HCT116 (cell line): Measurements from ENCODE around the gene RUBCN. TPM values are rescaled to one million over a fixed set of nuclear protein-coding genes. Genes with fewer than 3 reads are reported as not detected.
A peak's percentile ranks its signal among the peaks of the same experiment; 100 is the strongest.

Source experiments
- ATAC-seq: fragments of 200-7000 bp; cut with Tn5 transposase; 2 replicates; pipeline ENCODE4 v1.9.1; 2020; ENCODE audit warnings: mild to moderate bottlenecking, moderate library complexity
- BruUV-seq: library from RNA; stranded (reverse); fragments of 400-500 nt; replicated peaks from 2 replicates; lab custom pipeline; 2021; lab: Mats Ljungman, UMichigan
- CTCF ChIA-PET: fragments of 300-600 bp; sonication (Branson Sonifier 250); formaldehyde crosslinking; loops from one replicate; lab custom pipeline; 2021; ENCODE audit warnings: antibody characterized with exemption; lab: Charles Lee
- POLR2A ChIA-PET: fragments of 300-600, 350-600 bp; sonication (Branson Sonifier 250); formaldehyde crosslinking; loops from one replicate; lab custom pipeline; 2021; ENCODE audit warnings: antibody characterized with exemption; lab: Charles Lee
- RAD21 ChIA-PET, 2 experiments: fragments of 300-600 bp; sonication (Branson Sonifier 250); formaldehyde crosslinking; loops; one replicate each; lab custom pipeline; 2023; ENCODE audit warnings: low total read pairs in 2 of 2; ENCODE audit not compliant: uncharacterized antibody in 2 of 2, unreplicated experiment in 2 of 2, low non-redundant PET in 1 of 2; lab: Charles Lee
- DNase-seq: peaks from one replicate; pipeline ENCODE4 v3.0.0-alpha.2; 2010; ENCODE audit warnings: low read depth, low spot score
- H2AFZ ChIP-seq: fragments of 200-600 bp; shearing (Covaris generic), sonication (generic); 2 replicates; pipeline ENCODE4 v1.6.1; 2017; ENCODE audit warnings: low read depth, mixed run types, mixed read lengths, antibody characterized with exemption, low read length; ENCODE audit not compliant: poor library complexity, severe bottlenecking
- H3K27ac ChIP-seq: 2 replicates; pipeline ENCODE4 v1.5.1; 2012; ENCODE audit warnings: low read depth, low read length
- H3K27me3 ChIP-seq: fragments of 200-600 bp; sonication (generic); 2 replicates; pipeline ENCODE4 v1.6.1; 2016; ENCODE audit warnings: mixed run types, low read length, mixed read lengths; ENCODE audit not compliant: insufficient read depth
- H3K36me3 ChIP-seq, 2 experiments: fragments of 200-500 bp in 1 of 2; fragments of 200-600 bp in 1 of 2; sonication (Bioruptor generic) in 1 of 2; sonication (generic) in 1 of 2; 2 replicates each; pipeline versions ENCODE4 v1.5.1 to v1.6.1; 2014 to 2016; ENCODE audit warnings: low read length in 2 of 2, inconsistent platforms in 1 of 2, mixed read lengths in 1 of 2, mixed run types in 1 of 2; ENCODE audit not compliant: insufficient read depth in 2 of 2, control insufficient read depth in 1 of 2
- H3K4me1 ChIP-seq, 2 experiments: fragments of 200-600 bp in 1 of 2; sonication (generic) in 1 of 2; 2 replicates each; pipeline versions ENCODE4 v1.5.1 to v1.6.1; 2012 to 2017; ENCODE audit warnings: low read length in 2 of 2, inconsistent platforms in 1 of 2, mild to moderate bottlenecking in 1 of 2, mixed read lengths in 1 of 2, mixed run types in 1 of 2, moderate library complexity in 1 of 2; ENCODE audit not compliant: insufficient read depth in 2 of 2, control insufficient read depth in 1 of 2
- H3K4me2 ChIP-seq: fragments of 200-600 bp; sonication (generic); 2 replicates; pipeline ENCODE4 v1.6.1; 2017; ENCODE audit warnings: mixed run types, low read length, mixed read lengths
- H3K4me3 ChIP-seq, 2 experiments: fragments of 200-600 bp in 1 of 2; sonication (generic) in 1 of 2; replicated peaks in 1 of 2; 2 replicates each; pipeline ENCODE4 v1.5.1; 2011 to 2016; ENCODE audit warnings: low read length in 2 of 2, control low read depth in 1 of 2, low read depth in 1 of 2, mild to moderate bottlenecking in 1 of 2, mixed read lengths in 1 of 2, mixed run types in 1 of 2
- H3K79me2 ChIP-seq: fragments of 200-600 bp; sonication (generic); 2 replicates; pipeline ENCODE4 v1.6.1; 2017; ENCODE audit warnings: mild to moderate bottlenecking, mixed run types, low read length, moderate library complexity, mixed read lengths; ENCODE audit not compliant: insufficient read depth
- H3K9ac ChIP-seq: fragments of 200-600 bp; sonication (generic); 2 replicates; pipeline ENCODE4 v1.6.1; 2016; ENCODE audit warnings: low read length, mixed read lengths
- H3K9me2 ChIP-seq: fragments of 200-600 bp; sonication (generic), shearing (Covaris generic); 2 replicates; pipeline ENCODE4 v1.6.1; 2017; ENCODE audit warnings: mixed run types, mild to moderate bottlenecking, moderate library complexity; ENCODE audit not compliant: insufficient read depth
- H3K9me3 ChIP-seq, 2 experiments: fragments of 200-500 bp in 1 of 2; fragments of 200-600 bp in 1 of 2; sonication (Bioruptor generic) in 1 of 2; sonication (generic) in 1 of 2; 2 replicates each; pipeline ENCODE4 v1.6.1; 2014 to 2017; ENCODE audit warnings: low read length in 2 of 2, mixed read lengths in 2 of 2, inconsistent platforms in 1 of 2, low read depth in 1 of 2, mild to moderate bottlenecking in 1 of 2, mixed run types in 1 of 2, moderate library complexity in 1 of 2; ENCODE audit not compliant: control insufficient read depth in 1 of 2, insufficient read depth in 1 of 2
- H4K20me1 ChIP-seq: fragments of 200-600 bp; sonication (generic), shearing (Covaris generic); 2 replicates; pipeline ENCODE4 v1.6.1; 2017; ENCODE audit warnings: mixed run types, mild to moderate bottlenecking, moderate library complexity; ENCODE audit not compliant: insufficient read depth
- EGR1 ChIP-seq: IDR thresholded peaks from 2 replicates; pipeline ENCODE4 v1.6.1; 2012; ENCODE audit warnings: low read depth
- ELF1 ChIP-seq: IDR thresholded peaks from 2 replicates; pipeline ENCODE4 v1.6.1; 2012; ENCODE audit warnings: low read depth, borderline replicate concordance
- EZH2 ChIP-seq: fragments of 200-600 bp; sonication (generic); IDR thresholded peaks from 2 replicates; pipeline ENCODE4 v1.6.1; 2017; ENCODE audit warnings: antibody characterized with exemption, mixed run types
- RAD21 ChIP-seq: IDR thresholded peaks from 2 replicates; pipeline ENCODE4 v1.6.1; 2012; ENCODE audit warnings: low read depth, mild to moderate bottlenecking
- TCF7L2 ChIP-seq: IDR thresholded peaks from 2 replicates; pipeline ENCODE4 v1.7.0; 2011; ENCODE audit warnings: borderline replicate concordance, inconsistent platforms; ENCODE audit not compliant: insufficient read depth, insufficient read length; ENCODE audit errors: extremely low read depth
- intact Hi-C: fragments of 100-400 bp; cut with micrococcal nuclease; formaldehyde crosslinking; loops from 2 replicates; pipeline ENCODE4 v1.10.0; 2022
- total RNA-seq: library from RNA; stranded (reverse); gene quantifications from one replicate; pipeline ENCODE4 v1.2.1, GENCODE V29; 2021; ENCODE audit not compliant: unreplicated experiment
- TF ChIP-seq, protein P1 (sequence below), 3 experiments: fragments of 200-600 bp in 1 of 3; sonication (generic) in 1 of 3; IDR thresholded peaks in 2 of 3; conservative IDR thresholded peaks in 1 of 3; 2 replicates each; pipeline ENCODE4 v1.5.1; 2012 to 2017; ENCODE audit warnings: low read depth in 2 of 3, low read length in 2 of 3, antibody characterized with exemption in 1 of 3, borderline replicate concordance in 1 of 3, control low read depth in 1 of 3, mild to moderate bottlenecking in 1 of 3, mixed read lengths in 1 of 3, mixed run types in 1 of 3, moderate library complexity in 1 of 3; ENCODE audit not compliant: insufficient read depth in 1 of 3
- TF ChIP-seq, protein P2 (sequence below): IDR thresholded peaks from 2 replicates; pipeline ENCODE4 v1.6.1; 2011; ENCODE audit warnings: mild to moderate bottlenecking, low read length, moderate library complexity; ENCODE audit not compliant: insufficient replicate concordance; ENCODE audit errors: extremely low read depth

Gene RUBCN
- total RNA-seq, 1 experiment from 2014 or later = 21.4 TPM

DNA sequence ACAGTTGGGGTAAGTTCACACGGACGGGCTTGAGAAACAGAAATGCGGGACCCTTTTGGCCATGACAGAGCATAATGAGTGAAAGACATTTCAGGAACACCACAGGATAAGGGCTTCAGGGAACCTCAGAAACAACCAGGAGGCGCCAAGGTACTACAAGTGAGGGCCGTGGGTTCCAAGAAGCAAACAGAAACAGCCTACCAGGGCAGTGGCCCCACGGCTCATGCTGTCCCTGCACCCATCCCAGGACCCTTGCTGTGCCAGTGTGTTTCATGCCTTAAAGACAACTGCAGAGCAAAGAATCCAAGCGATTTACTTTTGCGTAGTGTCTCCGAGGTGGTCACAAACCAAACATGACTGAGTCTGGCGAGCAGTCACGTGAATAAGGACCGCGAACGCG lies 54.0 kb downstream of the RUBCN start:
- Histone ChIP-seq H3K79me2 (no peaks in the 10 kb centered on the region), H3K27me3 (no peaks in the 10 kb centered on the region), H3K4me1 (no peaks in the 10 kb centered on the region), H3K9me2 (no peaks in the 10 kb centered on the region), H3K4me2 (no peak overlapping the region), H3K9me3 (no peaks in the 10 kb centered on the region), H4K20me1 (no peaks in the 10 kb centered on the region), H3K9ac (no peak overlapping the region), H2AFZ (no peak overlapping the region), H3K27ac (no peak overlapping the region), H3K36me3 (peaks cover 9 to 13% of the 10 kb centered on the region in 2 experiments; a peak in 2 of 4 replicates), H3K4me3 (no peak overlapping the region)
- CTCF ChIA-PET = no interaction called here
- POLR2A ChIA-PET = no interaction called here
- intact Hi-C loops = loop anchor here (10.0 kb wide), 1 partner anchor 112 kb away; the partner anchor contains the start of gene LRCH3
- ATAC-seq (no peak), DNase-seq (no peak)
- TF ChIP-seq EZH2 = no peak
- no peak for TF ChIP-seq TCF7L2
- TF ChIP-seq RAD21 = peak; percentile 65
- TF ChIP-seq EGR1 = no peak
- TF ChIP-seq, protein P1, sequence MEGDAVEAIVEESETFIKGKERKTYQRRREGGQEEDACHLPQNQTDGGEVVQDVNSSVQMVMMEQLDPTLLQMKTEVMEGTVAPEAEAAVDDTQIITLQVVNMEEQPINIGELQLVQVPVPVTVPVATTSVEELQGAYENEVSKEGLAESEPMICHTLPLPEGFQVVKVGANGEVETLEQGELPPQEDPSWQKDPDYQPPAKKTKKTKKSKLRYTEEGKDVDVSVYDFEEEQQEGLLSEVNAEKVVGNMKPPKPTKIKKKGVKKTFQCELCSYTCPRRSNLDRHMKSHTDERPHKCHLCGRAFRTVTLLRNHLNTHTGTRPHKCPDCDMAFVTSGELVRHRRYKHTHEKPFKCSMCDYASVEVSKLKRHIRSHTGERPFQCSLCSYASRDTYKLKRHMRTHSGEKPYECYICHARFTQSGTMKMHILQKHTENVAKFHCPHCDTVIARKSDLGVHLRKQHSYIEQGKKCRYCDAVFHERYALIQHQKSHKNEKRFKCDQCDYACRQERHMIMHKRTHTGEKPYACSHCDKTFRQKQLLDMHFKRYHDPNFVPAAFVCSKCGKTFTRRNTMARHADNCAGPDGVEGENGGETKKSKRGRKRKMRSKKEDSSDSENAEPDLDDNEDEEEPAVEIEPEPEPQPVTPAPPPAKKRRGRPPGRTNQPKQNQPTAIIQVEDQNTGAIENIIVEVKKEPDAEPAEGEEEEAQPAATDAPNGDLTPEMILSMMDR (IDR thresholded peaks at IDR 0.05 in 2 of 3, conservative IDR thresholded peaks at IDR 0.05 in 1 of 3; ENCODE audit: borderline replicate concordance in 1 of 3, insufficient read depth in 1 of 3, low read depth in 2 of 3, low read length in 2 of 3) = peak; percentile 2 to 12 (median 8); a peak in 1 of 6 replicates
- no peak for TF ChIP-seq ELF1
- RAD21 ChIA-PET = no interaction called here
- no TSS peak for BruUV-seq

DNA sequence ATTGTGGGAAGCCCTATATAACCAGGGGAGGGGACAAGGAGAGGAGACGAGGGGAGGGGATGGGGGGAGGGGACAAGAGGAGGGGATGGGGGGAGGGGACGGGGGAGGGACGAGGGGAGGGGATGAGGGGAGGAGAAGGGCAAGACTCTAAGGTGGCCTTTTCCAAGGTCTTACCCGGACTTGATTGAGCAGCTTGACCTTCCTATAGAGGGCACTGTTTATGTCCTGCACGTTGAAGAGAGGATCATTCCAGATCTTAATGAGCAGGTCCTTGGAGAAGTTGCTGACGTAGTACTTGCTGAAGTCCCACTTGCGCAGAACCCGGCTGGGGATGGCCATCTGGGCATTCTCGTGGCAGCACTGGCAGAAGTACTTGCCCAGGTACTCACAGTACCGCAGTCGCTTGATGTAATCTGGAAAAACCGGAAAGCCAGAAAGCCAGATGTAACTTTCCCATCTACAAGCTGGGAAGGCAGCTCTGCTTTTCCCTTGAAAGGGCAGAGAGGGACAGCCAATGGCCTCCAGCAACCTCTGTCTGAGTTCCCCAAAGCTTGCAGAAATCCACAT lies 55.7 kb downstream of the RUBCN start:
- ChIA-PET CTCF (no interaction called here), RAD21 (no interaction called here), POLR2A (no interaction called here)
- Histone ChIP-seq H3K9ac (no peak overlapping the region), H3K9me2 (no peaks in the 10 kb centered on the region), H3K27ac (no peak overlapping the region), H2AFZ (no peak overlapping the region), H3K79me2 (no peaks in the 10 kb centered on the region), H4K20me1 (no peaks in the 10 kb centered on the region), H3K4me1 (no peaks in the 10 kb centered on the region), H3K9me3 (no peaks in the 10 kb centered on the region), H3K4me2 (no peak overlapping the region), H3K36me3 (peaks cover 9 to 23% of the 10 kb centered on the region in 2 experiments; a peak in 3 of 4 replicates), H3K27me3 (no peaks in the 10 kb centered on the region), H3K4me3 (no peak overlapping the region)
- no peak for DNase-seq
- intact Hi-C loops = loop anchor here (10.0 kb wide), 1 partner anchor 114 kb away; the partner anchor contains the start of gene LRCH3
- TF ChIP-seq, protein P1 (IDR thresholded peaks at IDR 0.05 in 2 of 3, conservative IDR thresholded peaks at IDR 0.05 in 1 of 3; ENCODE audit: borderline replicate concordance in 1 of 3, insufficient read depth in 1 of 3, low read depth in 2 of 3, low read length in 2 of 3) = peak in 1 of 3 experiments; percentile 8; a peak in 1 of 6 replicates
- TF ChIP-seq, protein P2, sequence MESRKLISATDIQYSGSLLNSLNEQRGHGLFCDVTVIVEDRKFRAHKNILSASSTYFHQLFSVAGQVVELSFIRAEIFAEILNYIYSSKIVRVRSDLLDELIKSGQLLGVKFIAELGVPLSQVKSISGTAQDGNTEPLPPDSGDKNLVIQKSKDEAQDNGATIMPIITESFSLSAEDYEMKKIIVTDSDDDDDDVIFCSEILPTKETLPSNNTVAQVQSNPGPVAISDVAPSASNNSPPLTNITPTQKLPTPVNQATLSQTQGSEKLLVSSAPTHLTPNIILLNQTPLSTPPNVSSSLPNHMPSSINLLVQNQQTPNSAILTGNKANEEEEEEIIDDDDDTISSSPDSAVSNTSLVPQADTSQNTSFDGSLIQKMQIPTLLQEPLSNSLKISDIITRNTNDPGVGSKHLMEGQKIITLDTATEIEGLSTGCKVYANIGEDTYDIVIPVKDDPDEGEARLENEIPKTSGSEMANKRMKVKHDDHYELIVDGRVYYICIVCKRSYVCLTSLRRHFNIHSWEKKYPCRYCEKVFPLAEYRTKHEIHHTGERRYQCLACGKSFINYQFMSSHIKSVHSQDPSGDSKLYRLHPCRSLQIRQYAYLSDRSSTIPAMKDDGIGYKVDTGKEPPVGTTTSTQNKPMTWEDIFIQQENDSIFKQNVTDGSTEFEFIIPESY = no peak
- ATAC-seq = peak; percentile 63
- no TSS peak for BruUV-seq
